NB4 (cell line): ENCODE results near the gene NUP85.

Experiments
- CTCF ChIP-seq: IDR thresholded peaks from one replicate; pipeline ENCODE4 v1.5.1; 2012; ENCODE audit warnings: low read depth, low read length
- MAX ChIP-seq: IDR thresholded peaks from 2 replicates; pipeline ENCODE4 v1.6.1; 2011; ENCODE audit warnings: low read depth, low read length
- POLR2A ChIP-seq: IDR thresholded peaks from 2 replicates; pipeline ENCODE4 v1.6.1; 2011; ENCODE audit warnings: mild to moderate bottlenecking; ENCODE audit not compliant: insufficient read length; ENCODE audit errors: extremely low read depth

DNA sequence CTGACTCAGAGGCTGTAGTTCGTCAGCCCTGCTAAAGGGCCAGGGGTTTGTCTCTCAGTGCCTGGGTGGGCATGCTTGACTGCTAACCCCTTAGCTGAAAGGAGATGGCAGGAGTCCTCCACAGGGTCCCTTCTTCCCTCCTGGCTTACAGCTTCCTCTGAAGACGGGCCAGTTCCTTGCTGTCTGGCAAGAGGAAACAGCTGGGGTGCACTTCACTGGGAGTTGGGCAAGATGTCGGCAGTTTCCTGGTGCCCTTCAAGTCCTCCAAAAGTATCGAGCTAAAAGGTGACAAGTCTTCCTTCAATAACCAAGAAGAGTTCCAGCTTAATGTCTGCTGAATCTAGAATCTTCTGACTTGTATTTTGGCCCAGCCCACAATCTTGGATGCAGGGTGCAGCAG, 23.4 kb downstream of the NUP85 start:
- no peak for TF ChIP-seq CTCF
- no peak for TF ChIP-seq MAX
- TF ChIP-seq POLR2A: no peak
